ENCODE results near the gene NXPE3.

The NXPE3 gene

DNA sequence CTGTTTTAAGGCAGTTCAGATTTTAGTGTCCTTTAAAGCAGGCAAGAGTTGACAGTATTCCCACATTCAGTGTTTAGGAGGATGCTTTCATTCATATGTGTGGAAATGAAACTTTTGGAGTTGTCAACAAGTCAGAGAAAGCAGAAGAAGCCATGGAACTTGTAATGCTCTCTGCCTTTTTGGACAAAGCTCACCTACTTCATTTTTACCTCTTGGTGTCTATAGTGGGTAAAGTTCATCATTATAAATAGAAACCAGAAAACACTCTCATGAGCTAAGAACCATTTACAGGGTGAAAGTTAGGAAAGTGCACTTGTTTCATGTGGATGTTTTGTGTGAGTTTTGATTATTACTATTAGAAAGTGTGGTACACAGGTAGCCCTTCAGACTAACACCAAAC lies 61.1 kb downstream of the NXPE3 start:
- Histone ChIP-seq H3K14ac (ENCODE audit: low read length in 2 of 2) (no peak overlapping the region), H3K79me1 (replicated peaks; ENCODE audit: low read length, poor library complexity, severe bottlenecking) (peaks cover 18% of the 10 kb centered on the region), H4K8ac (ENCODE audit: low read length) (no peak overlapping the region), H2AFZ (ENCODE audit: low read depth, low read length) (no peak overlapping the region), H3K27me3 (ENCODE audit: control insufficient read depth in 1 of 2, insufficient read depth in 1 of 2, low read length in 2 of 2) (no peaks in the 10 kb centered on the region), H3K9me3 (ENCODE audit: control insufficient read depth, low read length) (no peaks in the 10 kb centered on the region), H3K9ac (ENCODE audit: low read length) (no peak overlapping the region), H3K4ac (ENCODE audit: low read depth in 1 of 2, low read length in 2 of 2) (no peak overlapping the region), H3K23ac (ENCODE audit: low read length in 2 of 2) (no peak overlapping the region), H3K4me3 (ENCODE audit: insufficient read depth in 1 of 2, low read depth in 1 of 2, low read length in 2 of 2) (no peak overlapping the region), H3K36me3 (ENCODE audit: control insufficient read depth in 1 of 2, insufficient read depth in 2 of 2, low read depth in 1 of 2, low read length in 2 of 2) (peaks cover 0 to 4% of the 10 kb centered on the region in 2 experiments), H2BK5ac (ENCODE audit: low read depth, low read length, poor library complexity, severe bottlenecking) (no peak overlapping the region), H3K4me1 (ENCODE audit: control insufficient read depth, insufficient read depth, low read depth, low read length) (peaks cover 6% of the 10 kb centered on the region), H3K18ac (ENCODE audit: low read depth in 1 of 2, low read length in 2 of 2) (no peak overlapping the region), H3K4me2 (ENCODE audit: low read length, poor library complexity, severe bottlenecking) (no peak overlapping the region), H2BK15ac (ENCODE audit: low read depth, poor library complexity, severe bottlenecking) (no peak overlapping the region), H2AK5ac (ENCODE audit: low read length, severe bottlenecking) (no peak overlapping the region), H2BK120ac (ENCODE audit: low read depth, low read length) (no peak overlapping the region), H3K27ac (ENCODE audit: low read length, poor library complexity, severe bottlenecking) (no peak overlapping the region), H4K91ac (ENCODE audit: low read length) (no peak overlapping the region), H2BK12ac (ENCODE audit: low read length in 2 of 2) (no peak overlapping the region)
- no peak for DNase-seq

DNA sequence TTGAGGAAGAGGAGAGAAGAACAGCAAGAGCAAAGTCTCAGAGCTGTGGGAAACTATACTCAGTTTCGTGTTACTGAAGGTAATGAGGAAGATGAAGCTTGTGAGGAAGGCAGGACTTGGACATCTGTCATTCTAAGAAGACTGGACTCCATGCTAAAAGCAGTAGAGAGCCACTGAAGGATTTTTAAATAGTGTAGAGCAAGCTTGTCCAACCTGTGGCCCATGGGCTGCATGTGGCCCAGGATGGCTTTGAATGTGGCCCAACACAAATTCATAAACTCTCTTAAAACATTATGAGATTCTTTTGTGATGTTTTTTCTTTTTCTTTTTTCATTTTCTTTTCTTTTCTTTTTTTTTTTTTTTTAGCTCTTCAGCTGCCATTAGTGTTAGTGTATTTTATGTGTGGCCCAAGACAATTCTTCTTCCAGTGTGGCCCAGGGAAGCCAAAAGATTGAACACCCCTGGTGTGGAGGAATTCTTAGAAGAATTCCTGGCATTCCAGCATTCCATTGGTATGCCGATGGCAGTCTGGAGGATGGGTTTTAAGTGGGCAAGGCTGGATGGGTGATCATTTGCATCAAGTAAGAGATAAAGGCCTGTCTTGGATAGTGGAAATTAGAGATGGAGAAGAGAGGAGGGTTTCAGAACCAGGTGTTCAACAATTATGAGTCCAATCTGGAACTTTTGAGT lies 63.4 kb downstream of the NXPE3 start:
- Histone ChIP-seq H2AFZ (ENCODE audit: low read depth, low read length) (no peak overlapping the region), H3K23ac (ENCODE audit: low read length in 2 of 2) (no peak overlapping the region), H3K27me3 (ENCODE audit: control insufficient read depth in 1 of 2, insufficient read depth in 1 of 2, low read length in 2 of 2) (no peaks in the 10 kb centered on the region), H3K4me1 (ENCODE audit: control insufficient read depth, insufficient read depth, low read depth, low read length) (peaks cover 6% of the 10 kb centered on the region), H3K4ac (ENCODE audit: low read depth in 1 of 2, low read length in 2 of 2) (no peak overlapping the region), H4K8ac (ENCODE audit: low read length) (no peak overlapping the region), H3K36me3 (ENCODE audit: control insufficient read depth in 1 of 2, insufficient read depth in 2 of 2, low read depth in 1 of 2, low read length in 2 of 2) (no peaks in the 10 kb centered on the region), H2BK5ac (ENCODE audit: low read depth, low read length, poor library complexity, severe bottlenecking) (no peak overlapping the region), H3K4me2 (ENCODE audit: low read length, poor library complexity, severe bottlenecking) (no peak overlapping the region), H3K79me1 (replicated peaks; ENCODE audit: low read length, poor library complexity, severe bottlenecking) (peaks cover 19% of the 10 kb centered on the region), H2BK12ac (ENCODE audit: low read length in 2 of 2) (no peak overlapping the region), H2BK120ac (ENCODE audit: low read depth, low read length) (no peak overlapping the region), H3K18ac (ENCODE audit: low read depth in 1 of 2, low read length in 2 of 2) (no peak overlapping the region), H2AK5ac (ENCODE audit: low read length, severe bottlenecking) (no peak overlapping the region), H2BK15ac (ENCODE audit: low read depth, poor library complexity, severe bottlenecking) (no peak overlapping the region), H4K91ac (ENCODE audit: low read length) (no peak overlapping the region), H3K9ac (ENCODE audit: low read length) (no peak overlapping the region), H3K14ac (ENCODE audit: low read length in 2 of 2) (no peak overlapping the region), H3K4me3 (ENCODE audit: insufficient read depth in 1 of 2, low read depth in 1 of 2, low read length in 2 of 2) (no peak overlapping the region), H3K27ac (ENCODE audit: low read length, poor library complexity, severe bottlenecking) (peak overlapping the region; percentile 61), H3K9me3 (ENCODE audit: control insufficient read depth, low read length) (no peaks in the 10 kb centered on the region)
- DNase-seq: peak; percentile 11
- 50% methylated on average over 2 of the region's 2 CpGs for WGBS

DNA sequence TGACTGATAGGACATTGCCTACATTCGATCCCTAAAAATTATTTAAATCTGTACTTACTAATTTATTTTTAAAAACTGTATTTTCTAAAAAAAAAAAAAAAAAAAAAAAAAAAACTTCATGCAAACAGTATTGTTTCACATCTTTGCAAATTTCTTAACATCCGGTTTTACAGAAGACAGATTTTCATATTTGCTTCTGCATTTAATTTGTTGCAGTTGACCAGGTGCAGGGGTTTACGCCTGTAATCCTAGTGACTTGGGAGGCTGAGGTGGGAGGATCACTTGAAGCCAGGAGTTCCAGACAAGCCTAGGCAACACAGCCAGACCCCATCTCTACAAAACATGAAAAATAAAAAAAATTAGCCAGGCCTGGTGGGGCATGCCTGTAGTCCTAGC lies 63.9 kb downstream of the NXPE3 start:
- no peak overlapping the region for H2BK15ac ChIP-seq (ENCODE audit: low read depth, poor library complexity, severe bottlenecking)
- no peak overlapping the region for H2BK120ac ChIP-seq (ENCODE audit: low read depth, low read length)
- WGBS: no CpG with 5 or more reads among the region's 3 CpGs
- H3K4me3 ChIP-seq (ENCODE audit: insufficient read depth in 1 of 2, low read depth in 1 of 2, low read length in 2 of 2): no peak overlapping the region
- no peak overlapping the region for H4K91ac ChIP-seq (ENCODE audit: low read length)
- H2BK5ac ChIP-seq (ENCODE audit: low read depth, low read length, poor library complexity, severe bottlenecking): no peak overlapping the region
- H3K36me3 ChIP-seq (ENCODE audit: control insufficient read depth in 1 of 2, insufficient read depth in 2 of 2, low read depth in 1 of 2, low read length in 2 of 2): no peaks in the 10 kb centered on the region
- no peak overlapping the region for H2BK12ac ChIP-seq (ENCODE audit: low read length in 2 of 2)
- no peak overlapping the region for H3K14ac ChIP-seq (ENCODE audit: low read length in 2 of 2)
- H3K79me1 ChIP-seq (replicated peaks; ENCODE audit: low read length, poor library complexity, severe bottlenecking): peaks cover 20% of the 10 kb centered on the region
- peak overlapping the region; percentile 68 for H2AK5ac ChIP-seq (ENCODE audit: low read length, severe bottlenecking)
- H3K4ac ChIP-seq (ENCODE audit: low read depth in 1 of 2, low read length in 2 of 2): no peak overlapping the region
- H3K9ac ChIP-seq (ENCODE audit: low read length): no peak overlapping the region
- H3K9me3 ChIP-seq (ENCODE audit: control insufficient read depth, low read length): no peaks in the 10 kb centered on the region
- no peak overlapping the region for H2AFZ ChIP-seq (ENCODE audit: low read depth, low read length)
- DNase-seq: no peak
- no peak overlapping the region for H4K8ac ChIP-seq (ENCODE audit: low read length)
- no peaks in the 10 kb centered on the region for H3K27me3 ChIP-seq (ENCODE audit: control insufficient read depth in 1 of 2, insufficient read depth in 1 of 2, low read length in 2 of 2)
- no peak overlapping the region for H3K18ac ChIP-seq (ENCODE audit: low read depth in 1 of 2, low read length in 2 of 2)
- H3K4me2 ChIP-seq (ENCODE audit: low read length, poor library complexity, severe bottlenecking): no peak overlapping the region
- peaks cover 9% of the 10 kb centered on the region for H3K4me1 ChIP-seq (ENCODE audit: control insufficient read depth, insufficient read depth, low read depth, low read length)
- no peak overlapping the region for H3K23ac ChIP-seq (ENCODE audit: low read length in 2 of 2)
- H3K27ac ChIP-seq (ENCODE audit: low read length, poor library complexity, severe bottlenecking): peak overlapping the region; percentile 65

DNA sequence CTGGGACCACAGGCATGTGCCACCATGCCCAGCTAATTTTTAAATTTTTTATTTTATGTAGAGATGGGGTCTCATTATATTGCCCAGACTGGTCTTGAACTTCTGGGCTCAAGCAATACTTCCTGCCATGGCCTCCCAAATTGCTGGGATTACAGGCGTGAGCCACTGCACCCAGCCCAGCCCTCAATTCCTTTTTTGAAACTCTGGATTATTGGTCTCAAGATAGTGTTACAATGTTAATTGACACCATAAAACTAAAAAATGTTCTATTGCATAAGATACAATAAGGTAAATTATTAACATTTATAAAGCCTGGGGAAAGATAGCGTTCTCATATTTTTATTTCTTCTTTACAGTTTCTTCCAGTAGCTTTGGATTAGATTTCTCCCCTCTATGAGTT lies 66.4 kb downstream of the NXPE3 start:
- H3K79me1 ChIP-seq (replicated peaks; ENCODE audit: low read length, poor library complexity, severe bottlenecking): peaks cover 17% of the 10 kb centered on the region
- H2BK120ac ChIP-seq (ENCODE audit: low read depth, low read length): no peak overlapping the region
- H3K27ac ChIP-seq (ENCODE audit: low read length, poor library complexity, severe bottlenecking): no peak overlapping the region
- no CpG with 5 or more reads among the region's 2 CpGs for WGBS
- H3K4me2 ChIP-seq (ENCODE audit: low read length, poor library complexity, severe bottlenecking): no peak overlapping the region
- no peak overlapping the region for H3K9ac ChIP-seq (ENCODE audit: low read length)
- no peak overlapping the region for H2BK12ac ChIP-seq (ENCODE audit: low read length in 2 of 2)
- no peak overlapping the region for H2AFZ ChIP-seq (ENCODE audit: low read depth, low read length)
- H3K36me3 ChIP-seq (ENCODE audit: control insufficient read depth in 1 of 2, insufficient read depth in 2 of 2, low read depth in 1 of 2, low read length in 2 of 2): no peaks in the 10 kb centered on the region
- no peak overlapping the region for H2BK15ac ChIP-seq (ENCODE audit: low read depth, poor library complexity, severe bottlenecking)
- H2BK5ac ChIP-seq (ENCODE audit: low read depth, low read length, poor library complexity, severe bottlenecking): no peak overlapping the region
- no peak overlapping the region for H4K91ac ChIP-seq (ENCODE audit: low read length)
- H3K27me3 ChIP-seq (ENCODE audit: control insufficient read depth in 1 of 2, insufficient read depth in 1 of 2, low read length in 2 of 2): no peaks in the 10 kb centered on the region
- peaks cover 9% of the 10 kb centered on the region for H3K4me1 ChIP-seq (ENCODE audit: control insufficient read depth, insufficient read depth, low read depth, low read length)
- no peaks in the 10 kb centered on the region for H3K9me3 ChIP-seq (ENCODE audit: control insufficient read depth, low read length)
- no peak overlapping the region for H3K4me3 ChIP-seq (ENCODE audit: insufficient read depth in 1 of 2, low read depth in 1 of 2, low read length in 2 of 2)
- no peak overlapping the region for H3K18ac ChIP-seq (ENCODE audit: low read depth in 1 of 2, low read length in 2 of 2)
- no peak overlapping the region for H4K8ac ChIP-seq (ENCODE audit: low read length)
- DNase-seq: no peak
- no peak overlapping the region for H3K4ac ChIP-seq (ENCODE audit: low read depth in 1 of 2, low read length in 2 of 2)
- H2AK5ac ChIP-seq (ENCODE audit: low read length, severe bottlenecking): no peak overlapping the region
- no peak overlapping the region for H3K23ac ChIP-seq (ENCODE audit: low read length in 2 of 2)
- no peak overlapping the region for H3K14ac ChIP-seq (ENCODE audit: low read length in 2 of 2)
